GM18873 (cell line): ENCODE measurements around the gene MAP3K10.
"Not testable (repeated sequence)": the region's sequence is repeated elsewhere in the genome, so short reads cannot be mapped to it uniquely, and the experiment has no call there.

Source experiments
- ATAC-seq: cut with Tn5 transposase; IDR thresholded peaks from one replicate; pipeline ENCODE4 v1.9.1; 2021; ENCODE audit warnings: mild to moderate bottlenecking, moderate library complexity, moderate number of reproducible peaks; ENCODE audit not compliant: unreplicated experiment, low FRiP score

Gene MAP3K10

DNA sequence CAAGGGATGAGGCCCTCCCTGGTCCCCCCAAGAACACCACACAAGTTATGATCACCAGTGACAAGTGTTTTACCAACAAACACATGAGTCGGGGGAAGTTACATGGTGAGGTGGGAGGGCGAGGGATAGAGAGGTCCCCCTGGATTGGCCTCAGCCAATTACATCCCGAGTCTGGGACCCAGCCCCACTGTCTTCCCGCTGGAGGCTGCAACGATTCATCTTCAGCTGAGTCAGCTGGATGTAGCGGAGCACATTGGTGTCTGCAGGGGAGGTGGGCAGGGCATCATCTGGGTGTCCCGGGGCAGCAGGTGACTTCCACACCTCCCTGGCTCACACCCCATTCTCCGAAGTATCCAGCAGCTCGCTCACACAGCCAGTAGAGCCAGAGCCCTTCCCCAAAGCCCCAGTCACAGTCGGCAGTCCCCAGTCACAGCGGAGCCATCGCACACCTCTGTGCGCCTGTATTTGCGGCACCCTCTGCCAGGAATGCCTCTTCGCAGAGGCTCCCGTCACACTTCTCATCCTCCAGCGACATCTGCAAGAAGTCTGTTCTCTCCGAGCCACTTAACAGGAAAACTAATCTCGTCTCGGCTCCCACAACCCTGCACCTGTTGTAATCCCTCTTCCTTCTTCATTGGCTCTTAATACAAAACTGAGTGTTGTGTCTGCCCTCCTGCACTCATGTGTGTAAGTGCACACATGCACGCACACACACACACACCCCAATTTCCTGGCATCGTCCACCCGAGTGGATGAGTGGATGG is 25.0 kb downstream of the MAP3K10 start:
- ATAC-seq = no peak

DNA sequence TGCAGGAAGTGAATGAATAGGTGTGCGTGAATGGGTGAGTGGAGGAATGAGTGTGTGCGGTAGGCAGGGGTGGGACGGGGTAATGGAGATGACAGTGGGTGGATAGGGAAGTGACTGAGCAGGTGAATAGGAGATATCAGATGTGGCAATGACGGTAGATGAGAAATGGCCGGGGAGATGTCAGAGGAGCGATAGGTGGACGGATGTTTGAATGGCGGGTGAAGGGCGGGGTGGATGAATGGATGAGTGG is 25.5 kb downstream of the MAP3K10 start:
- no peak for ATAC-seq

GRCh38 chr19:40217027-40217810 is 26.0 kb downstream of the MAP3K10 start:
- no peak for ATAC-seq

GRCh38 chr19:40217934-40218890 is 27.0 kb downstream of the MAP3K10 start, which contains the start of gene TTC9B:
TTC9B (minus strand) TSS chr19:40218384; CDS start chr19:40218381, 3 bp downstream.
- no peak for ATAC-seq

- not testable (repeated sequence) for ATAC-seq
These were observed 27.8 kb downstream of the MAP3K10 start for GRCh38 chr19:40219029-40219428.

GRCh38 chr19:40219721-40220276 is 28.6 kb downstream of the MAP3K10 start:
- ATAC-seq = no peak

GRCh38 chr19:40220674-40221073 is 29.4 kb downstream of the MAP3K10 start:
- ATAC-seq = no peak

- ATAC-seq = no peak
These were observed 30.8 kb downstream of the MAP3K10 start for GRCh38 chr19:40221858-40222619.

DNA sequence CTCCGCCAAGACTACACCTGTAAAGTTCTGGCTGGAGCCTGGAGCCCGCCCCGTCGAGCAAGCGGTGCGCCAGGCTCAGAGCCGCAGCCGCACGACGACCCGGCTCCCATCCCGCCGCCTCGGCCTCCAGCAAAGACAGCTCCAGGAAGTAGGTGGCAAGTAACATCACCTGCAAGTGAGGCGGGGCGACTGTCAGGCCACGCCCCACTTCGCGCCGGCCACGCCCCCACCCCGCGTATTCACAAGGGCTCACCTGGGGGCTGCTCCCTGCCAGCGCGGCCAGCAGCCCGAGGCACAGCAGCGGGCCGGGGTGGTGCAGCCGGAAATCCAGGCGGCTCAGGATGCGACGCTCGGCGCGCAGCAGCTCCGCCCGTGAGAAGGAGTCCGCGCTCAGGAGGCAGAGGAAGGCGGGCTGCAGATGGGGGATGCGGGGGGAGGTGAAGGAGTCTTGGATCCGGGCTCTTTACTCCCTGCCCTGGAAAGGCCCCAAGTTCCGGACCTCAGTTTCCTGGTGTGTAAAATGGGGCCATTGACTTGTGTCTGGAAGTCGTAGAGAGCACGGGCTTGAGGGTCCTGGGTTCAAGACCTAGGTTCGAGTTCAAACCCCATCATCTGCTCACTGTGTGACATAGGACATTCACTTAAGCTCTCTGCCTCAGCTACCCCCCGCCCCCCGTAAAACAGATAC is 32.1 kb downstream of the MAP3K10 start:
- no peak for ATAC-seq

GRCh38 chr19:40224342-40225150 is 33.3 kb downstream of the MAP3K10 start:
- no peak for ATAC-seq

- no peak for ATAC-seq
These were observed 34.4 kb downstream of the MAP3K10 start for GRCh38 chr19:40225440-40226305.

GRCh38 chr19:40228346-40228745 is 37.1 kb downstream of the MAP3K10 start:
- ATAC-seq = no peak

GRCh38 chr19:40228863-40229262 is 37.6 kb downstream of the MAP3K10 start:
- no peak for ATAC-seq

- ATAC-seq = no peak
These were observed 38.3 kb downstream of the MAP3K10 start for GRCh38 chr19:40229484-40229883.

- no peak for ATAC-seq
These were observed 38.7 kb downstream of the MAP3K10 start for GRCh38 chr19:40229926-40230417.

DNA sequence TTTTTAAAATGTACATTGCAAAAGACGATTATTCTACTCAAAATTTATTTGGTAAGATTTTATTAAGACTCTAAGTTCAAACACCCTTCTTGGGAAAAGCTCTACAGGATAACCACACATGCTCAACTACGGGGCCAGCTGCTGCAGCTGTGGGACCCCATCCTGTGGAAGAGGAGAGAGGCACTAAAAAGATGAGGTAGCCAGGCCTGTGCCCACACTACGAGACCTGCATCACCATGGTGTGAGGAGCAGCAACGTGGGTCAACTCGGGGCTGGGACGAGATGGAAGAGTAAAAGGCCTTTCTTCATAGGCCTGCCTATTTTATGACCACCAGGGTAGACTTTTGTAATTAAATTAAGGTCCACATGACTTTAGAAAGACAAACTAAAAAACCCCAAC is 39.8 kb downstream of the MAP3K10 start:
- no peak for ATAC-seq
